Kidney (tissue), 14 donors: Measurements from ENCODE around the gene GRIA3. TPM values are rescaled to one million over a fixed set of nuclear protein-coding genes. Genes with fewer than 3 reads are reported as not detected.

Source experiments
- DNase-seq, 5 donors: peaks; one replicate each; pipeline ENCODE4 v3.0.0-alpha.2; 2013 to 2020
- FAIRE-seq: peaks from 2 replicates; lab custom pipeline; 2012; peaks lifted over from hg19 to GRCh38; lab: Jason Lieb, UNC
- H3K27ac ChIP-seq, 2 donors: one replicate each; pipeline ENCODE4 v1.7.0; 2013; ENCODE audit warnings: low read depth in 2 of 2, low read length in 2 of 2, inconsistent platforms in 1 of 2
- H3K27me3 ChIP-seq: one replicate; pipeline ENCODE4 v1.7.1; 2013; ENCODE audit warnings: low read length, inconsistent platforms; ENCODE audit not compliant: control insufficient read depth, insufficient read depth
- H3K36me3 ChIP-seq, 3 donors: one replicate each; pipeline versions ENCODE4 v1.7.0 to v1.7.1; 2013; ENCODE audit warnings: low read length in 3 of 3, control low read depth in 1 of 3, inconsistent platforms in 1 of 3; ENCODE audit not compliant: insufficient read depth in 3 of 3, control insufficient read depth in 2 of 3
- H3K4me1 ChIP-seq, 3 donors: one replicate each; pipeline versions ENCODE4 v1.7.0 to v1.7.1; 2013; ENCODE audit warnings: low read length in 3 of 3, inconsistent platforms in 1 of 3, low read depth in 1 of 3; ENCODE audit not compliant: control insufficient read depth in 2 of 3, insufficient read depth in 2 of 3
- H3K4me3 ChIP-seq, 3 donors: one replicate each; pipeline versions ENCODE4 v1.7.0 to v1.8.1; 2013; ENCODE audit warnings: low read length in 3 of 3, control low read depth in 1 of 3, inconsistent platforms in 1 of 3
- H3K9ac ChIP-seq, 3 donors: one replicate each; pipeline versions ENCODE4 v1.7.0 to v1.7.1; 2013; ENCODE audit warnings: low read length in 3 of 3, control low read depth in 1 of 3, inconsistent platforms in 1 of 3
- H3K9me3 ChIP-seq, 3 donors: one replicate each; pipeline versions ENCODE4 v1.7.0 to v1.7.1; 2013; ENCODE audit warnings: low read length in 3 of 3, control low read depth in 1 of 3, inconsistent platforms in 1 of 3; ENCODE audit not compliant: control insufficient read depth in 2 of 3, insufficient read depth in 1 of 3
- intact Hi-C: fragments of 100-400 bp; cut with DNase I; formaldehyde crosslinking; loops from one replicate; pipeline ENCODE4 v1.11.1; 2022
- polyA plus RNA-seq: library from polyadenylated mRNA; stranded (reverse); fragments of 350-450 nt; fragmentation: Illumina TruSeq; extraction: RNeasy Lipid Tissue Mini Kit (QIAGEN cat#74804); gene quantifications from one replicate; pipeline ENCODE4 v1.2.3, GENCODE V29; 2014; ENCODE audit warnings: low read depth, low replicate concordance; ENCODE audit not compliant: insufficient read depth
- total RNA-seq: library from RNA; stranded (reverse); fragmentation: NEBNext Ultra II Directional; extraction: Animal tissue kit (Norgen Biotek cat#: 25700); gene quantifications from one replicate; pipeline ENCODE4 v1.2.1, GENCODE V29; 2021
- TF ChIP-seq, protein P1 (sequence below): IDR thresholded peaks from 3 replicates; pipeline ENCODE4 v1.5.1; 2012; ENCODE audit warnings: mild to moderate bottlenecking, moderate library complexity, borderline replicate concordance; ENCODE audit not compliant: insufficient read depth; ENCODE audit errors: extremely low read depth
- donor health status: control.
- donor health status: control.
- donor health status: control.
- donor health status: control.
- donor health status: control.
- donor health status: DM: yes; HTN: yes; CAD: no.
- donor health status: Normal renal cell carcinoma (clear cell type).

Gene GRIA3
- total and polyA plus RNA-seq, 2 donors from 2014 or later = 1.4 to 5.8 TPM

DNA sequence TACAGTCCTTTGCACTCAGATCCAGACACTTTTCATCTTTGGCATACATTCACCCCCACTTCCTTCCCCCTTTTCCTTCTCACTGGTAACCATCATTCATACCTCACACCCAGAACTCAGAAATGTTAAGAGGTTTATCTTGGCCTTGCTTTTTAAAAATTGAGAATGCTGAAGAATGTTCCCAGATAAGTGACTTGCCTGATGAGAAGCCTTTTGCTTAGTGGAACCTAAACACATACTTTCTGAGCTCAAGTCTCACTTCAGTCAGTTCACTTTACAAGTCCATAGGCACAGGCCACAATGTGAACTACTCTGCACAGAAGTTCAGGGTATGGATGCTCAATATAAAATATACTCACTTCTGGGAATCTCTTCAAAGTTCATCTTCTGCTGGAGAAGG lies 129.4 kb downstream of the GRIA3 start:
- DNase-seq (no peak), FAIRE-seq (no peak)
- Histone ChIP-seq H3K4me1 (no peaks in the 10 kb centered on the region), H3K9me3 (no peaks in the 10 kb centered on the region), H3K27me3 (no peaks in the 10 kb centered on the region), H3K4me3 (no peak overlapping the region), H3K36me3 (no peaks in the 10 kb centered on the region), H3K9ac (no peak overlapping the region), H3K27ac (no peak overlapping the region)
- TF ChIP-seq, protein P1, sequence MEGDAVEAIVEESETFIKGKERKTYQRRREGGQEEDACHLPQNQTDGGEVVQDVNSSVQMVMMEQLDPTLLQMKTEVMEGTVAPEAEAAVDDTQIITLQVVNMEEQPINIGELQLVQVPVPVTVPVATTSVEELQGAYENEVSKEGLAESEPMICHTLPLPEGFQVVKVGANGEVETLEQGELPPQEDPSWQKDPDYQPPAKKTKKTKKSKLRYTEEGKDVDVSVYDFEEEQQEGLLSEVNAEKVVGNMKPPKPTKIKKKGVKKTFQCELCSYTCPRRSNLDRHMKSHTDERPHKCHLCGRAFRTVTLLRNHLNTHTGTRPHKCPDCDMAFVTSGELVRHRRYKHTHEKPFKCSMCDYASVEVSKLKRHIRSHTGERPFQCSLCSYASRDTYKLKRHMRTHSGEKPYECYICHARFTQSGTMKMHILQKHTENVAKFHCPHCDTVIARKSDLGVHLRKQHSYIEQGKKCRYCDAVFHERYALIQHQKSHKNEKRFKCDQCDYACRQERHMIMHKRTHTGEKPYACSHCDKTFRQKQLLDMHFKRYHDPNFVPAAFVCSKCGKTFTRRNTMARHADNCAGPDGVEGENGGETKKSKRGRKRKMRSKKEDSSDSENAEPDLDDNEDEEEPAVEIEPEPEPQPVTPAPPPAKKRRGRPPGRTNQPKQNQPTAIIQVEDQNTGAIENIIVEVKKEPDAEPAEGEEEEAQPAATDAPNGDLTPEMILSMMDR = no peak
- intact Hi-C loops = no loop called here

DNA sequence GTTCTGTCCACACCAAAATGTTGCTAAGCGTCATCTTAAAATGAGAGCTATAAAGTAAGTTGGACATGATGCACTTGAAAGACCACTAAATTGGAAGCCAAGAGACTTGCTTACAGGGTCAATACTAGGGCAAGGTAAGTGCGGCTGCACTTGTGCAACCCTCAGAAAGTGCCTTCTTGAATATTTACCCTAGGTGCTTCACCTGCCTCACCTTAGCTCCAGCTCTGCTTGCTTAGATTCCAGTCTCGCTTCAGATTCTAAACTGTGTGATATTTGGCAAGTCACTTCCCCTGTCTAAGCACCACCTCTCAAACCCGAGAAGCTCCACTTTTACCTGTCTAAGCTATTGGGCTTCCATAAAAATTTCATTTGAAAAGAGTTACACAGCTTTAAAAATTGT lies 136.5 kb downstream of the GRIA3 start:
- no peak for FAIRE-seq
- H3K4me3 ChIP-seq = no peak overlapping the region
- no peaks in the 10 kb centered on the region for H3K27me3 ChIP-seq
- H3K36me3 ChIP-seq = no peaks in the 10 kb centered on the region
- H3K9me3 ChIP-seq = no peaks in the 10 kb centered on the region
- H3K27ac ChIP-seq = no peak overlapping the region
- H3K4me1 ChIP-seq = no peaks in the 10 kb centered on the region
- no peak for DNase-seq
- TF ChIP-seq, protein P1 = no peak
- no peak overlapping the region for H3K9ac ChIP-seq
- intact Hi-C loops = no loop called here

DNA sequence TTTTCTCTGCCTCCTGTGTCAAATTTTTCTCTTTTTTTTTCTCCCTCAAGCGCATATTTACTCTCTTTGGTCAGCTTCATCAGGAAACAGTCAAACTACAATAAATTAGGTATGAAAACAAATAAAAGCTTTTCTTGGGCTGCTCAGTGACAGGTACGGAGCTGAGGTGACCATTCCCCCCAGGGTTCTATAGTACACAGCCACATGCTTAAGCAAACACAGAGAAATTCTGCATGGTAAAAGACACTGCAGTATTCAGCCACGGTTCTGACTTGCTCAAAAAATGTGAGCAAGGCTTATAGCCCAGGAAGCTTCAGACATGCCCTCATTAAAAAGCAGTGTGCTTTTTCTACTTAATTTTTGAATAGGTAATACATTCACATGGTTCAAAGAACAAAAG lies 138.5 kb downstream of the GRIA3 start:
- H3K9me3 ChIP-seq = no peaks in the 10 kb centered on the region
- H3K36me3 ChIP-seq = no peaks in the 10 kb centered on the region
- H3K27me3 ChIP-seq = no peaks in the 10 kb centered on the region
- no peak for FAIRE-seq
- H3K27ac ChIP-seq = no peak overlapping the region
- H3K9ac ChIP-seq = no peak overlapping the region
- no peak for DNase-seq
- intact Hi-C loops = no loop called here
- H3K4me3 ChIP-seq = no peak overlapping the region
- no peaks in the 10 kb centered on the region for H3K4me1 ChIP-seq
- TF ChIP-seq, protein P1 = no peak

DNA sequence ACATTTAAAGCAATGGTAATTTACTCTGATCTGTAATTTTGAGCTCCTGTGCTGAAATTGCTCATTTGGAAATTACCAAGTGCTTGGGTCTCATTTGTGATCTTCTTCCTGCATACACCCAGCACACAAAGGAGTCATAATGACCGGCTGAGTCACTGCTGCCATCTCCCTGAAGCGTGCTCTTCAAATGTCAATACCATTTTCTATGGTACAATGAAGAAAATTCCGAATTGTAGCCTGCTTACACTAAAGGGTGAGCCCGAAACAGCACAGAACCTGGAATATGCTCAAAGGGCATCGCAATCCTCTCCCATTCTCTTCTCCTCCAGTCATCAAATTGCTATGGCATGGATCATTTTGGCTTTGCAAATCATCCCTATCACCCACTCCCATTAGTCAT lies 140.5 kb downstream of the GRIA3 start:
- Histone ChIP-seq H3K36me3 (no peaks in the 10 kb centered on the region), H3K4me3 (no peak overlapping the region), H3K9me3 (no peaks in the 10 kb centered on the region), H3K27me3 (no peaks in the 10 kb centered on the region), H3K4me1 (no peaks in the 10 kb centered on the region), H3K27ac (no peak overlapping the region), H3K9ac (no peak overlapping the region)
- FAIRE-seq (no peak), DNase-seq (no peak)
- TF ChIP-seq, protein P1 = no peak
- intact Hi-C loops = no loop called here
